DND-41 (cell line): Measurements from ENCODE around the gene NBAS.

Experiments
- CTCF ChIP-seq: IDR thresholded peaks from 2 replicates; pipeline ENCODE4 v1.5.1; 2012; ENCODE audit warnings: borderline replicate concordance, low read length, moderate library complexity, mild to moderate bottlenecking; ENCODE audit not compliant: poor library complexity, severe bottlenecking; ENCODE audit errors: extremely low read depth
- EZH2 ChIP-seq: IDR thresholded peaks from 3 replicates; pipeline ENCODE4 v1.6.1; 2012; ENCODE audit warnings: borderline replicate concordance, low read depth, mild to moderate bottlenecking, moderate library complexity, low read length, inconsistent platforms; ENCODE audit not compliant: severe bottlenecking

- no peak for TF ChIP-seq CTCF
- TF ChIP-seq EZH2, result no peak
Measured at GRCh38 chr2:15427987-15428386, 133.1 kb downstream of the NBAS start.
